ENCODE data around the gene ZNF736.

GRCh38 chr7:64300641-64301405 is 12.9 kb upstream of the ZNF736 start:
- no peak for TF ChIP-seq CTCF (IDR thresholded peaks at IDR 0.05)
- no peak for TF ChIP-seq POLR2A (IDR thresholded peaks at IDR 0.05)
- TF ChIP-seq POLR2AphosphoS5 (IDR thresholded peaks at IDR 0.05) = no peak
- no peak for TF ChIP-seq EP300 (IDR thresholded peaks at IDR 0.05)

Measured in suprapubic skin (tissue), 4 donors.